HG02973 (cell line): ENCODE results near the gene SNX7.

ENCODE experiments used
- ATAC-seq: cut with Tn5 transposase; IDR thresholded peaks from one replicate; pipeline ENCODE4 v1.9.1; 2021; ENCODE audit warnings: moderate library complexity; ENCODE audit not compliant: unreplicated experiment

The SNX7 gene

GRCh38 chr1:98696077-98696476, 34.6 kb downstream of the SNX7 start:
- ATAC-seq, result no peak

GRCh38 chr1:98697781-98698180, 36.3 kb downstream of the SNX7 start:
- no peak for ATAC-seq

GRCh38 chr1:98698625-98699024, 37.1 kb downstream of the SNX7 start:
- ATAC-seq, result no peak

GRCh38 chr1:98700228-98700627, 38.7 kb downstream of the SNX7 start:
- no peak for ATAC-seq

- no peak for ATAC-seq
Measured at GRCh38 chr1:98702976-98703375, 41.5 kb downstream of the SNX7 start.

- ATAC-seq, result no peak
Measured at GRCh38 chr1:98704474-98704873, 43.0 kb downstream of the SNX7 start.

- no peak for ATAC-seq
Measured at GRCh38 chr1:98704971-98705370, 43.5 kb downstream of the SNX7 start.

- ATAC-seq, result no peak
Measured at GRCh38 chr1:98705591-98705990, 44.1 kb downstream of the SNX7 start.

GRCh38 chr1:98706173-98706843, 44.8 kb downstream of the SNX7 start:
- ATAC-seq, result no peak

- ATAC-seq, result no peak
Measured at GRCh38 chr1:98707556-98707955, 46.0 kb downstream of the SNX7 start.

- ATAC-seq, result no peak
Measured at GRCh38 chr1:98709906-98710305, 48.4 kb downstream of the SNX7 start.

- no peak for ATAC-seq
Measured at GRCh38 chr1:98723574-98723973, 62.1 kb downstream of the SNX7 start.

- no peak for ATAC-seq
Measured at GRCh38 chr1:98732985-98733781, 71.7 kb downstream of the SNX7 start.

- ATAC-seq, result no peak
Measured at GRCh38 chr1:98733782-98734112, 72.2 kb downstream of the SNX7 start.

GRCh38 chr1:98735756-98736155, 74.2 kb downstream of the SNX7 start:
- no peak for ATAC-seq

- no peak for ATAC-seq
Measured at GRCh38 chr1:98737835-98738234, 76.3 kb downstream of the SNX7 start.

- ATAC-seq, result no peak
Measured at GRCh38 chr1:98739762-98740161, 78.2 kb downstream of the SNX7 start.

GRCh38 chr1:98741164-98741563, 79.6 kb downstream of the SNX7 start:
- ATAC-seq, result no peak

- no peak for ATAC-seq
Measured at GRCh38 chr1:98749152-98749756, 87.7 kb downstream of the SNX7 start.

GRCh38 chr1:98754176-98754575, 92.7 kb downstream of the SNX7 start:
- ATAC-seq, result no peak

- no peak for ATAC-seq
Measured at GRCh38 chr1:98761219-98761865, 99.8 kb downstream of the SNX7 start.
